GM23338 (cell line): ENCODE data around the gene APP. TPM values are rescaled to one million over a fixed set of nuclear protein-coding genes. Genes with fewer than 3 reads are reported as not detected.

Experiments used
- ATAC-seq: fragments of 200-7000 bp; cut with Tn5 transposase; 3 replicates; pipeline ENCODE4 v1.9.1; 2020
- DNase-seq: peaks from one replicate; pipeline ENCODE4 v3.0.0-alpha.2; 2015; ENCODE audit warnings: low spot score
- H2AFZ ChIP-seq: fragments of 200-600 bp; sonication (generic); 2 replicates; pipeline ENCODE4 v1.8.0; 2016; ENCODE audit warnings: antibody characterized with exemption, mild to moderate bottlenecking, moderate library complexity
- H3F3A ChIP-seq: fragments of 200-600 bp; sonication (generic); replicated peaks from 2 replicates; pipeline ENCODE4 v1.8.0; 2017; ENCODE audit warnings: antibody characterized with exemption, mixed run types, low read depth
- H3K27ac ChIP-seq: fragments of 200-600 bp; sonication (generic); 2 replicates; pipeline ENCODE4 v1.6.1; 2016; ENCODE audit warnings: low read depth
- H3K27me3 ChIP-seq: fragments of 200-600 bp; sonication (generic); 2 replicates; pipeline ENCODE4 v1.8.0; 2016; ENCODE audit warnings: mild to moderate bottlenecking, mixed run types, moderate library complexity; ENCODE audit not compliant: insufficient read depth
- H3K36me3 ChIP-seq: fragments of 200-600 bp; sonication (generic); 2 replicates; pipeline ENCODE4 v1.8.0; 2016; ENCODE audit warnings: mild to moderate bottlenecking; ENCODE audit not compliant: insufficient read depth
- H3K4me1 ChIP-seq: fragments of 200-600 bp; sonication (generic); 2 replicates; pipeline ENCODE4 v1.8.0; 2016; ENCODE audit warnings: mild to moderate bottlenecking, moderate library complexity; ENCODE audit not compliant: insufficient read depth
- H3K4me2 ChIP-seq: fragments of 200-600 bp; sonication (generic); 2 replicates; pipeline ENCODE4 v1.7.1; 2017; ENCODE audit warnings: mixed run types
- H3K4me3 ChIP-seq: fragments of 200-600 bp; sonication (generic); 2 replicates; pipeline ENCODE4 v1.6.1; 2016; ENCODE audit warnings: mixed run types
- H3K79me2 ChIP-seq: fragments of 200-600 bp; sonication (generic); replicated peaks from 2 replicates; pipeline ENCODE4 v1.8.0; 2017; ENCODE audit warnings: mild to moderate bottlenecking; ENCODE audit not compliant: insufficient read depth
- H3K9me2 ChIP-seq: fragments of 200-600 bp; sonication (generic); 2 replicates; pipeline ENCODE4 v1.8.0; 2017; ENCODE audit not compliant: insufficient read depth
- H4K20me1 ChIP-seq: fragments of 200-600 bp; sonication (generic); replicated peaks from 2 replicates; pipeline ENCODE4 v1.8.0; 2017; ENCODE audit warnings: mild to moderate bottlenecking; ENCODE audit not compliant: insufficient read depth
- H3K27ac Mint-ChIP-seq: 2 replicates; pipeline ENCODE4 v1.8.0; 2020; ENCODE audit warnings: inconsistent platforms, mild to moderate bottlenecking, moderate library complexity, mixed read lengths
- H3K27me3 Mint-ChIP-seq: 3 replicates; pipeline ENCODE4 v1.8.0; 2022; ENCODE audit warnings: low read depth, mild to moderate bottlenecking, moderate library complexity, mixed read lengths, inconsistent platforms; ENCODE audit not compliant: insufficient read depth, poor library complexity
- H3K36me3 Mint-ChIP-seq: 3 replicates; pipeline ENCODE4 v1.8.0; 2021; ENCODE audit warnings: low read depth, mild to moderate bottlenecking, inconsistent platforms, moderate library complexity, mixed read lengths
- H3K4me1 Mint-ChIP-seq: 3 replicates; pipeline ENCODE4 v1.8.0; 2020; ENCODE audit warnings: mild to moderate bottlenecking, inconsistent platforms, mixed read lengths
- H3K4me3 Mint-ChIP-seq: 3 replicates; pipeline ENCODE4 v1.8.0; 2021; ENCODE audit warnings: moderate library complexity, mild to moderate bottlenecking, inconsistent platforms, mixed read lengths
- H3K9me3 Mint-ChIP-seq: 3 replicates; pipeline ENCODE4 v1.8.0; 2020; ENCODE audit warnings: moderate library complexity, mild to moderate bottlenecking, inconsistent platforms, mixed read lengths
- CREB1 ChIP-seq: fragments of 250-450 bp; sonication (Bioruptor Pico); IDR thresholded peaks from 2 replicates; pipeline ENCODE4 v1.5.0; 2020; ENCODE audit warnings: low read depth, mild to moderate bottlenecking, moderate library complexity
- ETS1 ChIP-seq: IDR thresholded peaks from 2 replicates; pipeline ENCODE4 v1.6.1; 2016; ENCODE audit warnings: antibody characterized with exemption
- POLR2AphosphoS5 ChIP-seq: IDR thresholded peaks from 2 replicates; pipeline ENCODE4 v1.6.1; 2016; ENCODE audit warnings: antibody characterized with exemption, low read depth
- ZNF114 ChIP-seq: fragments of 250-450 bp; sonication (Bioruptor Pico); IDR thresholded peaks from 2 replicates; pipeline ENCODE4 v1.5.0; 2020; ENCODE audit warnings: mild to moderate bottlenecking, moderate library complexity
- polyA plus RNA-seq: library from polyadenylated mRNA; unstranded; fragments of >200 nt; fragmentation: Nextera tagmentation; extraction: Ambion mirVana; gene quantifications from 2 replicates; pipeline ENCODE4 v1.2.1, GENCODE V29; 2016
- total RNA-seq: library from RNA; depleted of rRNA; stranded (reverse); fragments of >200 nt; shearing (Covaris generic); gene quantifications from 2 replicates; pipeline ENCODE4 v1.2.3, GENCODE V29; 2014
- TF ChIP-seq, protein P1 (sequence below), 2 experiments: fragments of 200-600 bp in 1 of 2; sonication (generic) in 1 of 2; conservative IDR thresholded peaks; 2 replicates each; pipeline versions ENCODE4 v1.5.1 to v1.6.1; 2016 to 2017; ENCODE audit warnings: antibody characterized with exemption in 2 of 2, low read depth in 2 of 2, mild to moderate bottlenecking in 2 of 2, moderate library complexity in 1 of 2
- TF ChIP-seq, protein P2 (sequence below): fragments of 250-450 bp; sonication (Bioruptor Pico); IDR thresholded peaks from 2 replicates; pipeline ENCODE4 v1.5.0; 2020; ENCODE audit warnings: mild to moderate bottlenecking, moderate library complexity

The APP gene
- total and polyA plus RNA-seq, 2 experiments from 2014 or later = 69.4 to 444 TPM

DNA sequence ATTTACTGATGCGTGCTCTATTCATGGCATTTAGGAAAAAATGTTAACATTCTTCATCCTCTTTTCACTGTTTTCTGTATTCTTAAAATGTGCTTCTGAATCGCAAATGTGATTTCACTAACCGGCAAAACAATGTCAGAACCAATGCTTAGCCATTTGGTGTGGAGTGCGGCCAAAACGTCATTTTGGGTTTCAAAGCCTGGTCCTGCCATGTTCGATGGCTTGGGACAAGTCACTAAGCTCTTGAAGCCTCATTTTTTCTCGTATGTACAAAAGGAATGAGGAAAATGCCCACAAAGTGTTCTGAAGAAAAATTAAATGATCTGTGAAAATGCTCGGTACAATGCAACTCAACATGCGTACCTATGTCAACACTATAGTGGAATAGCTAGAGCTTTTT lies 175.3 kb downstream of the APP start:
- Mint-ChIP-seq H3K36me3 (peaks cover 49% of the 10 kb centered on the region), H3K9me3 (no peaks in the 10 kb centered on the region), H3K27ac (no peak overlapping the region; the same call in 1 of the 2 replicates), H3K4me1 (peaks cover 42% of the 10 kb centered on the region), H3K27me3 (no peaks in the 10 kb centered on the region), H3K4me3 (no peak overlapping the region)
- Histone ChIP-seq H4K20me1 (no peaks in the 10 kb centered on the region), H3K4me3 (no peak overlapping the region), H3K36me3 (0 out of 2 replicates have a peak, but pooled peaks cover 3% of the 10 kb centered on the region), H3K79me2 (peaks cover 12% of the 10 kb centered on the region), H3F3A (0 out of 2 replicates have a peak, but pooled peaks cover 4% of the 10 kb centered on the region), H3K4me1 (peaks cover 36% of the 10 kb centered on the region), H3K4me2 (no peak overlapping the region), H3K27me3 (no peaks in the 10 kb centered on the region), H3K9me2 (no peaks in the 10 kb centered on the region), H2AFZ (no peak overlapping the region), H3K27ac (no peak overlapping the region)
- ATAC-seq = no peak
- DNase-seq = no peak
- TF ChIP-seq, protein P1, sequence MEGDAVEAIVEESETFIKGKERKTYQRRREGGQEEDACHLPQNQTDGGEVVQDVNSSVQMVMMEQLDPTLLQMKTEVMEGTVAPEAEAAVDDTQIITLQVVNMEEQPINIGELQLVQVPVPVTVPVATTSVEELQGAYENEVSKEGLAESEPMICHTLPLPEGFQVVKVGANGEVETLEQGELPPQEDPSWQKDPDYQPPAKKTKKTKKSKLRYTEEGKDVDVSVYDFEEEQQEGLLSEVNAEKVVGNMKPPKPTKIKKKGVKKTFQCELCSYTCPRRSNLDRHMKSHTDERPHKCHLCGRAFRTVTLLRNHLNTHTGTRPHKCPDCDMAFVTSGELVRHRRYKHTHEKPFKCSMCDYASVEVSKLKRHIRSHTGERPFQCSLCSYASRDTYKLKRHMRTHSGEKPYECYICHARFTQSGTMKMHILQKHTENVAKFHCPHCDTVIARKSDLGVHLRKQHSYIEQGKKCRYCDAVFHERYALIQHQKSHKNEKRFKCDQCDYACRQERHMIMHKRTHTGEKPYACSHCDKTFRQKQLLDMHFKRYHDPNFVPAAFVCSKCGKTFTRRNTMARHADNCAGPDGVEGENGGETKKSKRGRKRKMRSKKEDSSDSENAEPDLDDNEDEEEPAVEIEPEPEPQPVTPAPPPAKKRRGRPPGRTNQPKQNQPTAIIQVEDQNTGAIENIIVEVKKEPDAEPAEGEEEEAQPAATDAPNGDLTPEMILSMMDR (conservative IDR thresholded peaks at IDR 0.05; ENCODE audit: low read depth in 2 of 2) = no peak
- TF ChIP-seq POLR2AphosphoS5 (no peak), ZNF114 (CRISPR knock-in tag) (no peak), ETS1 (no peak), CREB1 (CRISPR knock-in tag) (no peak)
- TF ChIP-seq, protein P2, sequence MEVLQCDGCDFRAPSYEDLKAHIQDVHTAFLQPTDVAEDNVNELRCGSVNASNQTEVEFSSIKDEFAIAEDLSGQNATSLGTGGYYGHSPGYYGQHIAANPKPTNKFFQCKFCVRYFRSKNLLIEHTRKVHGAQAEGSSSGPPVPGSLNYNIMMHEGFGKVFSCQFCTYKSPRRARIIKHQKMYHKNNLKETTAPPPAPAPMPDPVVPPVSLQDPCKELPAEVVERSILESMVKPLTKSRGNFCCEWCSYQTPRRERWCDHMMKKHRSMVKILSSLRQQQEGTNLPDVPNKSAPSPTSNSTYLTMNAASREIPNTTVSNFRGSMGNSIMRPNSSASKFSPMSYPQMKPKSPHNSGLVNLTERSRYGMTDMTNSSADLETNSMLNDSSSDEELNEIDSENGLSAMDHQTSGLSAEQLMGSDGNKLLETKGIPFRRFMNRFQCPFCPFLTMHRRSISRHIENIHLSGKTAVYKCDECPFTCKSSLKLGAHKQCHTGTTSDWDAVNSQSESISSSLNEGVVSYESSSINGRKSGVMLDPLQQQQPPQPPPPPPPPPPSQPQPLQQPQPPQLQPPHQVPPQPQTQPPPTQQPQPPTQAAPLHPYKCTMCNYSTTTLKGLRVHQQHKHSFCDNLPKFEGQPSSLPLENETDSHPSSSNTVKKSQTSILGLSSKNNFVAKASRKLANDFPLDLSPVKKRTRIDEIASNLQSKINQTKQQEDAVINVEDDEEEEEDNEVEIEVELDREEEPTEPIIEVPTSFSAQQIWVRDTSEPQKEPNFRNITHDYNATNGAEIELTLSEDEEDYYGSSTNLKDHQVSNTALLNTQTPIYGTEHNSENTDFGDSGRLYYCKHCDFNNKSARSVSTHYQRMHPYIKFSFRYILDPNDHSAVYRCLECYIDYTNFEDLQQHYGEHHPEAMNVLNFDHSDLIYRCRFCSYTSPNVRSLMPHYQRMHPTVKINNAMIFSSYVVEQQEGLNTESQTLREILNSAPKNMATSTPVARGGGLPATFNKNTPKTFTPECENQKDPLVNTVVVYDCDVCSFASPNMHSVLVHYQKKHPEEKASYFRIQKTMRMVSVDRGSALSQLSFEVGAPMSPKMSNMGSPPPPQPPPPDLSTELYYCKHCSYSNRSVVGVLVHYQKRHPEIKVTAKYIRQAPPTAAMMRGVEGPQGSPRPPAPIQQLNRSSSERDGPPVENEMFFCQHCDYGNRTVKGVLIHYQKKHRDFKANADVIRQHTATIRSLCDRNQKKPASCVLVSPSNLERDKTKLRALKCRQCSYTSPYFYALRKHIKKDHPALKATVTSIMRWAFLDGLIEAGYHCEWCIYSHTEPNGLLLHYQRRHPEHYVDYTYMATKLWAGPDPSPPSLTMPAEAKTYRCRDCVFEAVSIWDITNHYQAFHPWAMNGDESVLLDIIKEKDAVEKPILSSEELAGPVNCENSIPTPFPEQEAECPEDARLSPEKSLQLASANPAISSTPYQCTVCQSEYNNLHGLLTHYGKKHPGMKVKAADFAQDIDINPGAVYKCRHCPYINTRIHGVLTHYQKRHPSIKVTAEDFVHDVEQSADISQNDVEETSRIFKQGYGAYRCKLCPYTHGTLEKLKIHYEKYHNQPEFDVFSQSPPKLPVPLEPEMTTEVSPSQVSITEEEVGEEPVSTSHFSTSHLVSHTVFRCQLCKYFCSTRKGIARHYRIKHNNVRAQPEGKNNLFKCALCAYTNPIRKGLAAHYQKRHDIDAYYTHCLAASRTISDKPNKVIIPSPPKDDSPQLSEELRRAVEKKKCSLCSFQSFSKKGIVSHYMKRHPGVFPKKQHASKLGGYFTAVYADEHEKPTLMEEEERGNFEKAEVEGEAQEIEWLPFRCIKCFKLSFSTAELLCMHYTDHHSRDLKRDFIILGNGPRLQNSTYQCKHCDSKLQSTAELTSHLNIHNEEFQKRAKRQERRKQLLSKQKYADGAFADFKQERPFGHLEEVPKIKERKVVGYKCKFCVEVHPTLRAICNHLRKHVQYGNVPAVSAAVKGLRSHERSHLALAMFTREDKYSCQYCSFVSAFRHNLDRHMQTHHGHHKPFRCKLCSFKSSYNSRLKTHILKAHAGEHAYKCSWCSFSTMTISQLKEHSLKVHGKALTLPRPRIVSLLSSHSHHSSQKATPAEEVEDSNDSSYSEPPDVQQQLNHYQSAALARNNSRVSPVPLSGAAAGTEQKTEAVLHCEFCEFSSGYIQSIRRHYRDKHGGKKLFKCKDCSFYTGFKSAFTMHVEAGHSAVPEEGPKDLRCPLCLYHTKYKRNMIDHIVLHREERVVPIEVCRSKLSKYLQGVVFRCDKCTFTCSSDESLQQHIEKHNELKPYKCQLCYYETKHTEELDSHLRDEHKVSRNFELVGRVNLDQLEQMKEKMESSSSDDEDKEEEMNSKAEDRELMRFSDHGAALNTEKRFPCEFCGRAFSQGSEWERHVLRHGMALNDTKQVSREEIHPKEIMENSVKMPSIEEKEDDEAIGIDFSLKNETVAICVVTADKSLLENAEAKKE (CRISPR knock-in tag) = no peak
